ENCODE measurements around the gene C4BPB. TPM values are rescaled to one million over a fixed set of nuclear protein-coding genes. Genes with fewer than 3 reads are reported as not detected.
A peak's percentile ranks its signal among the peaks of the same experiment; 100 is the strongest.
"Not testable (repeated sequence)": the region's sequence is repeated elsewhere in the genome, so short reads cannot be mapped to it uniquely, and the experiment has no call there.

C4BPB gene
- 10 to 100 TPM in 1 of 3 donors, 1 to 10 TPM in 2; 4.4 to 20.0 (median 7.2) TPM for total RNA-seq
- long read RNA-seq, donor 1, partial matches to known transcripts, result 0 of 3 reads
- long read RNA-seq, donor 1, other reads (novel, unspliced or antisense), result 0 of 3 reads
- long read RNA-seq, donor 2, transcript C4BPB-202 (6 exons, 1,113 nt), result minor isoform, 5 of 23 reads
- long read RNA-seq, donor 2, transcript C4BPB-201 (6 exons, 1,117 nt), result major isoform, 6 of 23 reads
- long read RNA-seq, donor 2, transcript C4BPB-203 (7 exons, 978 nt), result minor isoform, 5 of 23 reads
- long read RNA-seq, donor 2, partial matches to known transcripts, result 0 of 23 reads
- long read RNA-seq, donor 2, other reads (novel, unspliced or antisense), result 6 of 23 reads

DNA sequence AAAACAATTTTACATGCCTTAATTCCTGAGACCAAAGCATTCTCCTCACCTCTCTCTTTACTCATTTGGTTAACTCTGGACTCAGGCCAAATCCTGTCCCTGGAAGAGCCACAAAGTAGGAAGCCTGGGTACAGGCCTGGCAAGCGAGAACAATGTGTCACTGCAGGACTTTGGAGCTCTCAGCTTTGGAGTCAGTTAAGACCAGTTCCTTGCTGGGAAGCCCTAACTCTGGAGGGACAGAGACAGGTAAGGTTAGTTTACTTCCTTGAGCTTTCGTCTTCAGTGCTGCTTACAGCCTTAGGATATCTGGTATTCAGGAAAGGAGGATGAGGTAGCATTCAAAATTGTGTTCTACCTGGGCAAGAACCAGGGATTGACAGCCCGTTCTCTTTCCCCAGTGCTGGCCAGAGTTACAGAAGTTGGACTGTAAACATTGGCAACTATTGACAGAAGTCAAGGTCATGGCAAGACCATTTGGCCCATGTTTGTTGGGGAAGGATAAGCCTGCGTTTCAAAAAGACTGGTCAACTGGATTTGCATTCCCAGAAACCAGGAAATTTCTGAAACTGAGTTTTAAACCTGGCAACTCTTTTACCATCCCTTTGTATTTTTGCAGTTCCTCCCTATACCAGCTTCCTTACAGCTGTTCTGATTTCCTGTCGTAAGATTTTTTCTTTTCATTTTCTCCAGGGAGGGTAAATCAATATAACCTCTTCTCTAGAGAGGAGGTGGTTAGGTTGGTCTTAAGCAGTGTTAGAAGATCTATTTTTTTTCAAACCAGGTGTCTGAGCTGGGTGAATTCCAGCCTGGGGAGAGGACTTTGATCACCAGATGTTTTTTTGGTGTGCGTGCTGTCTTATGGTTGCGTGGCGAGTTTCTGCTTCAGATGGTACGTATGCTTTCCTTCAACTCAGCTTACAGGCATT, at the start of gene C4BPB:
TSS of gene C4BPB (plus strand) at position 160 of the 926 bp plus-strand sequence. CDS start at position 832, 672 bp downstream.
- Histone ChIP-seq H3K36me3 (ENCODE audit: low read depth) (no peaks in the 10 kb centered on the region), H3K9me3 (no peaks in the 10 kb centered on the region), H3K4me1 (ENCODE audit: low read depth) (peaks cover 6% of the 10 kb centered on the region), H3K4me3 (no peak within 1 kb of the TSS)
- ATAC-seq, result peak; percentile 98
- TF ChIP-seq, protein P1, sequence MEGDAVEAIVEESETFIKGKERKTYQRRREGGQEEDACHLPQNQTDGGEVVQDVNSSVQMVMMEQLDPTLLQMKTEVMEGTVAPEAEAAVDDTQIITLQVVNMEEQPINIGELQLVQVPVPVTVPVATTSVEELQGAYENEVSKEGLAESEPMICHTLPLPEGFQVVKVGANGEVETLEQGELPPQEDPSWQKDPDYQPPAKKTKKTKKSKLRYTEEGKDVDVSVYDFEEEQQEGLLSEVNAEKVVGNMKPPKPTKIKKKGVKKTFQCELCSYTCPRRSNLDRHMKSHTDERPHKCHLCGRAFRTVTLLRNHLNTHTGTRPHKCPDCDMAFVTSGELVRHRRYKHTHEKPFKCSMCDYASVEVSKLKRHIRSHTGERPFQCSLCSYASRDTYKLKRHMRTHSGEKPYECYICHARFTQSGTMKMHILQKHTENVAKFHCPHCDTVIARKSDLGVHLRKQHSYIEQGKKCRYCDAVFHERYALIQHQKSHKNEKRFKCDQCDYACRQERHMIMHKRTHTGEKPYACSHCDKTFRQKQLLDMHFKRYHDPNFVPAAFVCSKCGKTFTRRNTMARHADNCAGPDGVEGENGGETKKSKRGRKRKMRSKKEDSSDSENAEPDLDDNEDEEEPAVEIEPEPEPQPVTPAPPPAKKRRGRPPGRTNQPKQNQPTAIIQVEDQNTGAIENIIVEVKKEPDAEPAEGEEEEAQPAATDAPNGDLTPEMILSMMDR (IDR thresholded peaks at IDR 0.05), result no peak
- intact Hi-C loops (cut with DNase I, micrococcal nuclease), result loop anchor here in 1 of 2 donors (5.0 kb wide), 1 partner anchor 313 kb away; no protein-coding TSS in a partner anchor
- peak; percentile 39 to 65 (median 52) for DNase-seq

GRCh38 chr1:207039380-207040180, 49.1 kb upstream of the C4BPB start:
- Histone ChIP-seq H3K36me3 (ENCODE audit: low read depth) (no peaks in the 10 kb centered on the region), H3K4me1 (ENCODE audit: low read depth) (no peaks in the 10 kb centered on the region), H3K4me3 (no peak overlapping the region), H3K9me3 (no peaks in the 10 kb centered on the region)
- DNase-seq, result no peak
- no peak for ATAC-seq
- intact Hi-C loops (cut with DNase I, micrococcal nuclease), result no loop called here
- TF ChIP-seq, protein P1 (IDR thresholded peaks at IDR 0.05), result no peak

DNA sequence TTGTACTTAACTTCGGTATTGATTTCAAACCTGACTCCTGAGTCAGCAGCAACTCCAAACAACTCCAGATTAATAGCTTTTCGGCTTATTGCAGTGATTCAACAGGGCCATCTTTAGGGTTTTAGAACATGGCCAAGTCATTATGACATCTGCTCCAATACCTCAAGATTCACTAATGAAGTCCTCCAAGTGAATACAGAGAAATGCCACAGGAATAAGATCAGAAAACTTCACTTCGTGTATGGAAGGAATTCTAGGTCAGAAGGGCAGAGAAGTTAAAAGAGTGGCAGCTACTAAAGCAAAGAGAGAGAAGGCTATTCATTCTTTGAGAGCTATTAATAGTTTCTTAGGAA, 48.5 kb upstream of the C4BPB start:
- Histone ChIP-seq H3K9me3 (no peaks in the 10 kb centered on the region), H3K36me3 (ENCODE audit: low read depth) (no peaks in the 10 kb centered on the region), H3K4me3 (no peak overlapping the region), H3K4me1 (ENCODE audit: low read depth) (no peaks in the 10 kb centered on the region)
- DNase-seq, result no peak
- no peak for ATAC-seq
- intact Hi-C loops (cut with DNase I, micrococcal nuclease), result no loop called here
- TF ChIP-seq, protein P1 (IDR thresholded peaks at IDR 0.05), result no peak

DNA sequence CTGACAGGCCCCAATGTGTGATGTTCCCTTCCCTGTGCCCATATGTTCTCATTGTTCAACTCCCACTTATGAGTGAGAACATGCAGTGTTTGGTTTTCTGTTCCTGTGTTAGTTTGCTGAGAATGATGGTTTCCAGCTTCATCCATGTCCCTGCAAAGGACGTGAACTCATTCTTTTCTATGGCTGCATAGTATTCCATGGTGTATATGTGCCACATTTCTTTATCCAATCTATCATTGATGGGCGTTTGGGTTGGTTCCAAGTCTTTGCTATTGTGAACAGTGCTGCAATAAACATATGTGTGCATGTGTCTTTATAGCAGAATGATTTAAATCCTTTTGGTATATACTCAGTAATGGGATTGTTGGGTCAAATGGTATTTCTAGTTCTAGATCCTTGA, 47.3 kb upstream of the C4BPB start:
- H3K36me3 ChIP-seq (ENCODE audit: low read depth); H3K4me3 ChIP-seq; DNase-seq; ATAC-seq; H3K9me3 ChIP-seq; H3K4me1 ChIP-seq (ENCODE audit: low read depth); intact Hi-C loops (cut with DNase I, micrococcal nuclease): not testable (repeated sequence)

GRCh38 chr1:207045453-207045852, 43.2 kb upstream of the C4BPB start:
- Histone ChIP-seq H3K36me3 (ENCODE audit: low read depth) (no peaks in the 10 kb centered on the region), H3K4me3 (no peak overlapping the region), H3K4me1 (ENCODE audit: low read depth) (peaks cover 24% of the 10 kb centered on the region), H3K9me3 (no peaks in the 10 kb centered on the region)
- ATAC-seq, result no peak
- intact Hi-C loops (cut with DNase I, micrococcal nuclease), result no loop called here
- no peak for DNase-seq
- TF ChIP-seq, protein P1 (IDR thresholded peaks at IDR 0.05), result no peak

All from mucosa of descending colon (tissue), 3 donors.